NK-92 treated with Interleukin-12 subunit alpha and Interleukin-12 subunit beta, amount 100 ng/mL, for 24 hours (cell line): Measurements from ENCODE around the gene MOK.

Source experiments
- DNase-seq: peaks from one replicate; lab custom pipeline; 2025; lab: John Stamatoyannopoulos, UW

MOK gene

GRCh38 chr14:102203382-102203781 is 101.6 kb downstream of the MOK start:
- DNase-seq = no peak

GRCh38 chr14:102202944-102203343 is 102.0 kb downstream of the MOK start:
- DNase-seq = no peak

GRCh38 chr14:102201776-102202175 is 103.2 kb downstream of the MOK start:
- no peak for DNase-seq

- DNase-seq = no peak
These were observed 103.6 kb downstream of the MOK start for GRCh38 chr14:102201353-102201738.

- DNase-seq = no peak
These were observed 104.1 kb downstream of the MOK start for GRCh38 chr14:102200690-102201352.

- DNase-seq = no peak
These were observed 107.6 kb downstream of the MOK start for GRCh38 chr14:102197317-102197853.

- DNase-seq = no peak
These were observed 108.1 kb downstream of the MOK start for GRCh38 chr14:102196902-102197230.

- DNase-seq = no peak
These were observed 108.7 kb downstream of the MOK start for GRCh38 chr14:102196039-102196901.

GRCh38 chr14:102195446-102195845 is 109.5 kb downstream of the MOK start:
- no peak for DNase-seq

- DNase-seq = no peak
These were observed 110.1 kb downstream of the MOK start for GRCh38 chr14:102194856-102195255.

- DNase-seq = no peak
These were observed 112.0 kb downstream of the MOK start for GRCh38 chr14:102192840-102193502.

GRCh38 chr14:102189874-102190273 is 115.1 kb downstream of the MOK start:
- no peak for DNase-seq

GRCh38 chr14:102188187-102188586 is 116.8 kb downstream of the MOK start:
- no peak for DNase-seq

- DNase-seq = no peak
These were observed 117.4 kb downstream of the MOK start for GRCh38 chr14:102187568-102188001.

GRCh38 chr14:102187044-102187443 is 117.9 kb downstream of the MOK start:
- no peak for DNase-seq

GRCh38 chr14:102185360-102185759 is 119.6 kb downstream of the MOK start:
- DNase-seq = no peak

- DNase-seq = no peak
These were observed 120.5 kb downstream of the MOK start for GRCh38 chr14:102184316-102185035.

GRCh38 chr14:102183886-102184285 is 121.1 kb downstream of the MOK start:
- no peak for DNase-seq

- no peak for DNase-seq
These were observed 121.9 kb downstream of the MOK start for GRCh38 chr14:102182936-102183619.

- DNase-seq = no peak
These were observed 122.8 kb downstream of the MOK start for GRCh38 chr14:102182190-102182589.

GRCh38 chr14:102181187-102181586 is 123.8 kb downstream of the MOK start:
- DNase-seq = no peak
